ENCODE measurements around the gene CRTC1.

- TF ChIP-seq, protein P1, sequence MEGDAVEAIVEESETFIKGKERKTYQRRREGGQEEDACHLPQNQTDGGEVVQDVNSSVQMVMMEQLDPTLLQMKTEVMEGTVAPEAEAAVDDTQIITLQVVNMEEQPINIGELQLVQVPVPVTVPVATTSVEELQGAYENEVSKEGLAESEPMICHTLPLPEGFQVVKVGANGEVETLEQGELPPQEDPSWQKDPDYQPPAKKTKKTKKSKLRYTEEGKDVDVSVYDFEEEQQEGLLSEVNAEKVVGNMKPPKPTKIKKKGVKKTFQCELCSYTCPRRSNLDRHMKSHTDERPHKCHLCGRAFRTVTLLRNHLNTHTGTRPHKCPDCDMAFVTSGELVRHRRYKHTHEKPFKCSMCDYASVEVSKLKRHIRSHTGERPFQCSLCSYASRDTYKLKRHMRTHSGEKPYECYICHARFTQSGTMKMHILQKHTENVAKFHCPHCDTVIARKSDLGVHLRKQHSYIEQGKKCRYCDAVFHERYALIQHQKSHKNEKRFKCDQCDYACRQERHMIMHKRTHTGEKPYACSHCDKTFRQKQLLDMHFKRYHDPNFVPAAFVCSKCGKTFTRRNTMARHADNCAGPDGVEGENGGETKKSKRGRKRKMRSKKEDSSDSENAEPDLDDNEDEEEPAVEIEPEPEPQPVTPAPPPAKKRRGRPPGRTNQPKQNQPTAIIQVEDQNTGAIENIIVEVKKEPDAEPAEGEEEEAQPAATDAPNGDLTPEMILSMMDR (IDR thresholded peaks at IDR 0.05; ENCODE audit: poor library complexity), result no peak
- no peak for TF ChIP-seq EZH2 (IDR thresholded peaks at IDR 0.05; ENCODE audit: borderline replicate concordance)
Observed at GRCh38 chr19:18676692-18677091, 6.8 kb upstream of the CRTC1 start.
